K562 (cell line): ENCODE results near the gene FAM107B. TPM values are rescaled to one million over a fixed set of nuclear protein-coding genes. Genes with fewer than 3 reads are reported as not detected.

Source experiments
- ATAC-seq: fragments of 200-7000 bp; cut with Tn5 transposase; 3 replicates; pipeline ENCODE4 v1.9.1; 2020; ENCODE audit warnings: moderate library complexity
- BruUV-seq: library from RNA; stranded (reverse); fragments of 400-500 nt; replicated peaks from 2 replicates; lab custom pipeline; 2021; lab: Mats Ljungman, UMichigan
- CTCF ChIA-PET: fragments of 300-600 bp; formaldehyde crosslinking; extraction: SDS; loops from one replicate; lab custom pipeline; 2021; ENCODE audit warnings: low intra/inter-chr PET ratio; lab: Yijun Ruan, JAX
- POLR2A ChIA-PET: fragments of 300-600, 350-650 bp; sonication (Branson Sonifier 250); formaldehyde crosslinking; extraction: SDS; loops from one replicate; lab custom pipeline; 2021; ENCODE audit warnings: antibody characterized with exemption, inconsistent platforms; lab: Yijun Ruan, JAX
- DNase-seq, 4 experiments: peaks; one replicate each; pipeline versions ENCODE4 v3.0.0 to v3.0.0-alpha.2; 2011 to 2018; ENCODE audit warnings: low spot score in 3 of 4, mixed read lengths in 3 of 4; ENCODE audit errors: extremely low read depth in 1 of 4
- FAIRE-seq: peaks from 2 replicates; lab custom pipeline; 2011; peaks lifted over from hg19 to GRCh38; lab: Jason Lieb, UNC
- H2AFZ ChIP-seq: 2 replicates; pipeline ENCODE4 v1.6.0; 2011; ENCODE audit warnings: low read depth, low read length, control low read depth, inconsistent platforms
- H3K27ac ChIP-seq: fragments of 200-600 bp; 3 replicates; pipeline ENCODE4 v1.8.0; 2011; ENCODE audit warnings: low read depth, mild to moderate bottlenecking, control low read depth, inconsistent platforms, low read length, moderate library complexity, mixed read lengths; ENCODE audit errors: extremely low read depth
- H3K27me3 ChIP-seq, 2 experiments: fragments of 300-600 bp in 1 of 2; 2 replicates in 1 of 2; 3 replicates in 1 of 2; pipeline versions ENCODE4 v1.6.0 to v1.8.0; 2011; ENCODE audit warnings: inconsistent platforms in 2 of 2, low read length in 2 of 2, mild to moderate bottlenecking in 1 of 2, mixed read lengths in 1 of 2, moderate library complexity in 1 of 2; ENCODE audit not compliant: control insufficient read depth in 2 of 2, insufficient read depth in 2 of 2
- H3K36me3 ChIP-seq: fragments of 300-600 bp; 3 replicates; pipeline ENCODE4 v1.8.0; 2011; ENCODE audit warnings: mild to moderate bottlenecking, low read length, inconsistent platforms; ENCODE audit not compliant: control insufficient read depth, insufficient read depth
- H3K4me1 ChIP-seq, 2 experiments: fragments of 200-600 bp in 1 of 2; replicated peaks in 1 of 2; 2 replicates in 1 of 2; 3 replicates in 1 of 2; pipeline versions ENCODE4 v1.5.1 to v1.8.0; 2011; ENCODE audit warnings: inconsistent platforms in 2 of 2, low read length in 2 of 2, mild to moderate bottlenecking in 1 of 2, mixed read lengths in 1 of 2, moderate library complexity in 1 of 2; ENCODE audit not compliant: control insufficient read depth in 2 of 2, insufficient read depth in 2 of 2
- H3K4me2 ChIP-seq: 2 replicates; pipeline ENCODE4 v1.6.1; 2011; ENCODE audit warnings: low read length, control low read depth, inconsistent platforms, mixed read lengths; ENCODE audit not compliant: insufficient read depth
- H3K4me3 ChIP-seq: fragments of 200-600 bp; sonication (generic), shearing (Covaris generic); 2 replicates; pipeline ENCODE4 v1.5.1; 2016; ENCODE audit warnings: control low read depth, inconsistent platforms
- H3K79me2 ChIP-seq: fragments of 200-600 bp; 3 replicates; pipeline ENCODE4 v1.8.0; 2011; ENCODE audit warnings: low read length, inconsistent platforms; ENCODE audit not compliant: control insufficient read depth, insufficient read depth
- H3K9ac ChIP-seq, 2 experiments: 2 replicates each; pipeline versions ENCODE4 v1.6.0 to v1.6.1; 2011; ENCODE audit warnings: low read depth in 2 of 2, low read length in 2 of 2, control low read depth in 1 of 2, inconsistent platforms in 1 of 2, mild to moderate bottlenecking in 1 of 2, mixed read lengths in 1 of 2; ENCODE audit not compliant: insufficient read depth in 1 of 2
- H3K9me1 ChIP-seq: one replicate; pipeline ENCODE4 v1.6.0; 2011; ENCODE audit warnings: inconsistent platforms, mild to moderate bottlenecking, low read length, moderate library complexity; ENCODE audit not compliant: control insufficient read depth, insufficient read depth
- H3K9me3 ChIP-seq: replicated peaks from 2 replicates; pipeline ENCODE4 v1.5.1; 2011; ENCODE audit warnings: low read depth, low read length, inconsistent platforms; ENCODE audit not compliant: control insufficient read depth, insufficient read depth
- H4K20me1 ChIP-seq: replicated peaks from 2 replicates; pipeline ENCODE4 v1.6.1; 2011; ENCODE audit warnings: low read length, inconsistent platforms, mixed read lengths; ENCODE audit not compliant: control insufficient read depth, insufficient read depth
- CHD1 ChIP-seq: fragments of 200-600 bp; sonication (generic); IDR thresholded peaks from one replicate; pipeline ENCODE4 v1.6.1; 2012; ENCODE audit warnings: mild to moderate bottlenecking, moderate library complexity, low read length, inconsistent platforms
- GTF2F1 ChIP-seq: IDR thresholded peaks from 2 replicates; pipeline ENCODE4 v1.6.1; 2011; ENCODE audit warnings: low read depth, low read length, improper control_type of control experiment
- HMGXB4 ChIP-seq: sonication (generic); formaldehyde crosslinking; IDR thresholded peaks from 2 replicates; pipeline ENCODE4 v1.8.1; 2023; ENCODE audit warnings: mild to moderate bottlenecking, missing genetic modification reagents
- NCOA1 ChIP-seq: fragments of 450-650 bp; IDR thresholded peaks from 2 replicates; pipeline ENCODE4 v1.6.1; 2016; ENCODE audit warnings: low read depth
- POLR2AphosphoS5 ChIP-seq: IDR thresholded peaks from 2 replicates; pipeline ENCODE4 v1.6.1; 2011; ENCODE audit warnings: mild to moderate bottlenecking, low read depth, low read length, moderate library complexity; ENCODE audit not compliant: control insufficient read depth, insufficient read depth
- RBM15 ChIP-seq: fragments of 200-400 bp; formaldehyde crosslinking; IDR thresholded peaks from 2 replicates; pipeline ENCODE4 v1.6.1; 2018; ENCODE audit warnings: mild to moderate bottlenecking, low read length, moderate library complexity; ENCODE audit not compliant: insufficient read depth
- RFX1 ChIP-seq: fragments of 450-650 bp; IDR thresholded peaks from 2 replicates; pipeline ENCODE4 v1.6.1; 2016; ENCODE audit warnings: mild to moderate bottlenecking, moderate library complexity
- SMAD4 ChIP-seq: fragments of 250-450 bp; sonication (Bioruptor Pico); conservative IDR thresholded peaks from 2 replicates; pipeline ENCODE4 v1.8.0; 2021; ENCODE audit warnings: inconsistent platforms, mild to moderate bottlenecking, moderate library complexity
- TRIM24 ChIP-seq, 2 experiments: fragments of 450-650 bp; IDR thresholded peaks; 2 replicates each; pipeline ENCODE4 v1.6.1; 2016
- ZNF212 ChIP-seq: fragments of 450-650 bp; formaldehyde crosslinking; IDR thresholded peaks from 2 replicates; pipeline ENCODE4 v1.4.0; 2020; ENCODE audit warnings: mild to moderate bottlenecking
- ZNF263 ChIP-seq: sonication (generic); formaldehyde crosslinking; IDR thresholded peaks from 2 replicates; pipeline ENCODE4 v1.8.0; 2022; ENCODE audit warnings: mild to moderate bottlenecking, missing genetic modification reagents, borderline replicate concordance
- ZNF316 ChIP-seq: fragments of 450-650 bp; IDR thresholded peaks from 2 replicates; pipeline ENCODE4 v1.6.1; 2016
- ZNF717 ChIP-seq: fragments of 250-450 bp; sonication (Bioruptor Pico); IDR thresholded peaks from 2 replicates; pipeline ENCODE4 v1.5.0; 2021
- ZSCAN32 ChIP-seq: fragments of 450-650 bp; formaldehyde crosslinking; IDR thresholded peaks from 2 replicates; pipeline ENCODE4 v1.4.0; 2020; ENCODE audit warnings: mild to moderate bottlenecking, moderate library complexity
- WGBS: fragments of 100-300 bp; shearing (Covaris generic); methylation state at CpG from one replicate; pipeline ENCODE4 v1.1.6; 2016; ENCODE audit warnings: low coverage, mixed read lengths; ENCODE audit not compliant: insufficient coverage; ENCODE audit errors: missing lambda C conversion rate; 5-methylcytosine and 5-hydroxymethylcytosine counted together
- in situ Hi-C: fragments of 300-500 bp; cut with MboI; formaldehyde crosslinking; loops from 4 replicates; pipeline ENCODE4 v1.15.0; 2018; ENCODE audit warnings: inconsistent platforms, mixed read lengths
- intact Hi-C: fragments of 100-400 bp; cut with micrococcal nuclease; formaldehyde crosslinking; loops from 2 replicates; pipeline ENCODE4 v1.14.2; 2022
- polyA plus RNA-seq, 8 experiments: library from polyadenylated mRNA; depleted of rRNA in 4 of 8; stranded (reverse) in 5 of 8; unstranded in 3 of 8; fragments of >200 nt; fragmentation: Nextera tagmentation in 2 of 8; fragmentation: Illumina TruSeq in 1 of 8; extraction: Ambion mirVana in 2 of 8; extraction: Trizol in 1 of 8; gene quantifications; 2 replicates each; pipeline versions ENCODE4 v1.2.1 to v1.2.3, GENCODE V29; 2011 to 2014; ENCODE audit warnings: inconsistent platforms in 1 of 8, missing spikeins in 1 of 8
- total RNA-seq, 7 experiments: library from RNA; depleted of rRNA in 6 of 7; stranded (reverse); fragments of >200 nt in 6 of 7; fragmentation: Illumina TruSeq in 2 of 7; extraction: Trizol in 2 of 7; gene quantifications; 2 replicates each; pipeline versions ENCODE4 v1.2.1 to v1.2.3, GENCODE V29; 2011 to 2021; ENCODE audit warnings: low replicate concordance in 1 of 7

Gene FAM107B
- total and polyA plus RNA-seq, 9 of the 15 experiments (the other 6 are each of a cell fraction or from before 2014, with no cell fraction given), result 0.40 to 2.8 (median 1.4) TPM

DNA sequence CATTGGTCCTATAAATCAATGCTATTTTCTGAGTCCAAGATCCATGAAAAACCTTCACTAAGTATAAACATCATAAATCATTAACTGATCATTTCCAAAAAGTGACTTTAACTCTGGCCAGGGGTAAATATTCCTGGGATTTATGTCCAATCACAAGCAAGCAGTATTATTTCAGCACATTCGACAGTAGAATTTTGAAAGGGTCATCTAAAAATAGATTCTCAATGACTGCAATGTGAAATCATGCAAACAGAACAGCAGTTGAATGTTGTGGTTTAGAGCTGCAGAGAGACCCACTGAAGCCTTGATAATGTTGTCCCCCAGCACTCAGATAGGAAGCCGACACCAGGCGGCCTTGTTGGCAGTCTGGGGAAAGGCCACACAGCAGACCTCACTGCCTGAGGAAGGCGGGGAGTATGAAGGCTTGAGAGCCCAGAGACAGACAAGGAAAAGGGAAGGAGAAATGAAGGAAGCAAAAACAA is 38.1 kb downstream of the FAM107B start:
- intact Hi-C loops (no loop called here), in situ Hi-C loops (no loop called here)
- ChIA-PET POLR2A (interaction anchor here (0.7 to 0.8 kb wide), 3 partner anchors 14 to 64 kb away, joined by 3 to 5 read pairs (median 3); no protein-coding TSS in a partner anchor), CTCF (no interaction called here)
- Histone ChIP-seq H3K9ac (no peak overlapping the region), H3K27ac (no peak overlapping the region), H3K4me1 (no peaks in the 10 kb centered on the region), H3K27me3 (peaks cover 5 to 21% of the 10 kb centered on the region in 2 experiments; a peak in 3 of 5 replicates)
- TF ChIP-seq ZNF263 (no peak), TRIM24 (IDR thresholded peaks at IDR 0.05) (no peak), RBM15 (no peak), POLR2AphosphoS5 (no peak), CHD1 (no peak), ZSCAN32 (no peak), SMAD4 (CRISPR knock-in tag) (no peak), ZNF316 (no peak), RFX1 (no peak), ZNF212 (CRISPR knock-in tag) (no peak), HMGXB4 (no peak), ZNF717 (CRISPR knock-in tag) (no peak), GTF2F1 (no peak), NCOA1 (no peak)
- TF ChIP-seq, all 486 proteins: peak for 0
- DNase-seq, result no peak
- ATAC-seq, result no peak
- Histone ChIP-seq H3K36me3 (no peaks in the 10 kb centered on the region), H3K4me2 (no peak overlapping the region), H4K20me1 (no peaks in the 10 kb centered on the region), H3K9me1 (no peaks in the 10 kb centered on the region), H2AFZ (no peak overlapping the region), H3K79me2 (no peaks in the 10 kb centered on the region), H3K4me3 (no peak overlapping the region), H3K9me3 (no peaks in the 10 kb centered on the region)
- no peak for FAIRE-seq
- no TSS peak for BruUV-seq
- WGBS, result 0% methylated on average over 4 of the region's 4 CpGs
